Colonic mucosa (tissue), 4 donors: Measurements from ENCODE around the gene PDE1A. TPM values are rescaled to one million over a fixed set of nuclear protein-coding genes. Genes with fewer than 3 reads are reported as not detected.

Experiments used
- DNase-seq: peaks from one replicate; pipeline ENCODE4 v3.0.0-alpha.2; 2020
- H3K27ac ChIP-seq: fragments of 200-600 bp; one replicate; pipeline ENCODE4 v1.8.0; 2021
- H3K27me3 ChIP-seq: fragments of 200-600 bp; one replicate; pipeline ENCODE4 v1.8.0; 2021
- H3K36me3 ChIP-seq: fragments of 200-600 bp; one replicate; pipeline ENCODE4 v1.8.0; 2021
- H3K4me1 ChIP-seq: fragments of 200-600 bp; one replicate; pipeline ENCODE4 v1.8.0; 2021; ENCODE audit warnings: mild to moderate bottlenecking
- H3K4me3 ChIP-seq: fragments of 200-600 bp; one replicate; pipeline ENCODE4 v1.8.0; 2021
- H3K9ac ChIP-seq, 2 donors: one replicate each; pipeline ENCODE4 v1.7.0; 2013; ENCODE audit warnings: control low read depth in 2 of 2, low read depth in 2 of 2, low read length in 2 of 2
- H3K9me3 ChIP-seq: fragments of 200-600 bp; one replicate; pipeline ENCODE4 v1.8.0; 2021
- intact Hi-C: fragments of 100-400 bp; cut with DNase I; formaldehyde crosslinking; loops from one replicate; pipeline ENCODE4 v1.14.1; 2022
- total RNA-seq, 2 donors: library from RNA; stranded (reverse); fragmentation: NEBNext Ultra II Directional in 1 of 2; extraction: Animal tissue kit (Norgen Biotek cat#: 25700) in 1 of 2; gene quantifications; one replicate each; pipeline ENCODE4 v1.2.1, GENCODE V29; 2021
- TF ChIP-seq, protein P1 (sequence below): fragments of 200-600 bp; IDR thresholded peaks from one replicate; pipeline ENCODE4 v1.8.0; 2022; ENCODE audit warnings: antibody characterized with exemption, mild to moderate bottlenecking
- donor health status: healthy.
- donor health status: DM: no; HTN: no; CAD: no.
- donor health status: DM: no; HTN: no; CAD: no.

The PDE1A gene
- total RNA-seq, 2 donors from 2014 or later: 1.7 to 3.9 TPM

DNA sequence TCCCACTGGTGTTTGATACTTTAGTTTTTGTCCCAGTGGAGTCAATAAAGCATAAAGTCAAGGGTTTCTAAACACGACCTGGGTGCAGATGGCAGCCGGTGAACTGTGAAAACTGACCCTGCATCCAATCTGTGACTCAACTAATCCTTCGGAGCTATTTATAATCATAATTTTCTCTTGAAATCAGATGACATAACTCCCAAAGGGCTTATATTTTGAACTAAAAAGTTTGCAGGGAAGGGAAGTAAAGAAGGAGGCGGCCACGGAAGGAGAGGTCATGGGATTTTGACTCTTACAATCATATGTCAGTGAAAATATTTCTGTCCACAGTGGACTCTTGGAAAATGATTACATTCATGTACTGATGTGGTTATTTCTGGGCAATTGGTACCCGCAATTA lies 178.5 kb downstream of the PDE1A start:
- Histone ChIP-seq H3K9me3 (no peaks in the 10 kb centered on the region), H3K27me3 (no peaks in the 10 kb centered on the region), H3K9ac (no peak overlapping the region), H3K36me3 (no peaks in the 10 kb centered on the region), H3K27ac (no peak overlapping the region), H3K4me1 (no peaks in the 10 kb centered on the region), H3K4me3 (no peak overlapping the region)
- intact Hi-C loops: loop anchor here (5.0 kb wide), 1 partner anchor 399 kb away; no protein-coding TSS in a partner anchor
- TF ChIP-seq, protein P1, sequence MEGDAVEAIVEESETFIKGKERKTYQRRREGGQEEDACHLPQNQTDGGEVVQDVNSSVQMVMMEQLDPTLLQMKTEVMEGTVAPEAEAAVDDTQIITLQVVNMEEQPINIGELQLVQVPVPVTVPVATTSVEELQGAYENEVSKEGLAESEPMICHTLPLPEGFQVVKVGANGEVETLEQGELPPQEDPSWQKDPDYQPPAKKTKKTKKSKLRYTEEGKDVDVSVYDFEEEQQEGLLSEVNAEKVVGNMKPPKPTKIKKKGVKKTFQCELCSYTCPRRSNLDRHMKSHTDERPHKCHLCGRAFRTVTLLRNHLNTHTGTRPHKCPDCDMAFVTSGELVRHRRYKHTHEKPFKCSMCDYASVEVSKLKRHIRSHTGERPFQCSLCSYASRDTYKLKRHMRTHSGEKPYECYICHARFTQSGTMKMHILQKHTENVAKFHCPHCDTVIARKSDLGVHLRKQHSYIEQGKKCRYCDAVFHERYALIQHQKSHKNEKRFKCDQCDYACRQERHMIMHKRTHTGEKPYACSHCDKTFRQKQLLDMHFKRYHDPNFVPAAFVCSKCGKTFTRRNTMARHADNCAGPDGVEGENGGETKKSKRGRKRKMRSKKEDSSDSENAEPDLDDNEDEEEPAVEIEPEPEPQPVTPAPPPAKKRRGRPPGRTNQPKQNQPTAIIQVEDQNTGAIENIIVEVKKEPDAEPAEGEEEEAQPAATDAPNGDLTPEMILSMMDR: no peak
- DNase-seq: no peak

DNA sequence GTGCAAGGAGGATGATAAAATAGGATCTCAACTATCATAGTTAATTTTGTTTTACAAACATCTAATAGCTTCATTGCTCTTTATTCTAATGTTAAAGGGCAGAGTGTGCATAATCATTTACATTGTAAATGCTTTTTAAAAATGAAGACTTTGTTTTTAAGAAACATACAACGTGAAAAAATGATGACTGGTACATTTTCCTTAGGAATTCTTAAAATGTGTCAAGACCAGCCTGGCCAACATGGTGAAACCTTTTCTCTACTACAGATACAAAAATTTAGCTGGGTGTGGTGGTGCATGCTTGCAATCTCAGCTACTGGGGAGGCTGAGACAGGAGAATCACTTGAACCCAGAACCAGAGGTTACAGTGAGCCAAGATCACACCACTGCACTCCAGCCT lies 179.0 kb downstream of the PDE1A start:
- Histone ChIP-seq H3K4me1 (no peaks in the 10 kb centered on the region), H3K4me3 (no peak overlapping the region), H3K27me3 (no peaks in the 10 kb centered on the region), H3K9me3 (no peaks in the 10 kb centered on the region), H3K9ac (no peak overlapping the region), H3K27ac (no peak overlapping the region), H3K36me3 (no peaks in the 10 kb centered on the region)
- TF ChIP-seq, protein P1: no peak
- DNase-seq: no peak
- intact Hi-C loops: loop anchor here (5.0 kb wide), 1 partner anchor 399 kb away; no protein-coding TSS in a partner anchor

DNA sequence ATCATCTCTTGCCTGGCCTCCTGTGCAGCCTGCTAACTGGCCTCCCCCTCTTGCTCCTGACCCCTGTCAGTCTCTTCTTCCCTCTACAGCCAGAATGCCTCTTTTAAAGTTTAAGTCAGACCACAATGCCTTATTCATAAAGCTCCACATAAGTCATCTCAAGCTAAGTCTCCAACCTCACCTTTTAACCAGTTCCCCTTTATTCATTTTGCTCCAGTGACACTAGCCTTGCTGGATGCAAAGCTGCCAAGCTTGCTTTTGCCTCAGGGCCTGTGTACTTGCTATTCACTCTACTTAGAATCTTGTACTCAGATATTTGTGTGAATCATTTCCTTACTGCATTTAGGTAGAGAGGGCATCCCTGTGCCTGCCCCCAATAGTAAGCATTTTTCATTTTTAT lies 180.9 kb downstream of the PDE1A start:
- Histone ChIP-seq H3K9me3 (no peaks in the 10 kb centered on the region), H3K27ac (no peak overlapping the region), H3K9ac (no peak overlapping the region), H3K36me3 (no peaks in the 10 kb centered on the region), H3K4me1 (no peaks in the 10 kb centered on the region), H3K27me3 (no peaks in the 10 kb centered on the region), H3K4me3 (no peak overlapping the region)
- TF ChIP-seq, protein P1: no peak
- DNase-seq: no peak
- intact Hi-C loops: loop anchor here (5.0 kb wide), 1 partner anchor 401 kb away; no protein-coding TSS in a partner anchor

DNA sequence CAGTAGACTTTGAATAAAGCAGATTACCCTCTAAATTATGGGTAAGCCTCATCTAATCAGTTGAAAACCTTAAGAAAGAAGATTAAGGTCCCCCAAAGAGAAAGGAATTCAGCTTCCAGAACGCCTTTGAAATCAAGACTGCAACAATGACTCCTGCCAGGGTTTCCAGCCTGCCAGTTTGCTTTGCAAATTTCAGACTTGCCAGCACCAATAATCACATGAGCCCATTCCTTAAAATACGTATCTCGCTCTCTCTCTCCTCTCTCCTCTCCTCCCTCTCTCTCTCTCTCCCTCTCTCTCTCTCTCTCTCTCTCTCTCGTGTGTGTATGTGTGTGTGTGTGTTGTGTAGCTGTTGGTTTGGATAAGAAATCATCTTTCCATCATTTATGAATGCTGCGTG lies 184.2 kb downstream of the PDE1A start:
- Histone ChIP-seq H3K4me1 (no peaks in the 10 kb centered on the region), H3K9ac (no peak overlapping the region), H3K27ac (no peak overlapping the region), H3K4me3 (no peak overlapping the region), H3K36me3 (no peaks in the 10 kb centered on the region), H3K27me3 (no peaks in the 10 kb centered on the region), H3K9me3 (no peaks in the 10 kb centered on the region)
- no peak for DNase-seq
- TF ChIP-seq, protein P1: no peak
- intact Hi-C loops: no loop called here

- intact Hi-C loops: no loop called here
- Histone ChIP-seq H3K4me3 (no peak overlapping the region), H3K4me1 (no peaks in the 10 kb centered on the region), H3K9me3 (no peaks in the 10 kb centered on the region), H3K9ac (no peak overlapping the region), H3K36me3 (no peaks in the 10 kb centered on the region), H3K27ac (no peak overlapping the region), H3K27me3 (no peaks in the 10 kb centered on the region)
- DNase-seq: no peak
- TF ChIP-seq, protein P1: no peak
Measured at GRCh38 chr2:182241936-182242335, 184.9 kb downstream of the PDE1A start.
